Mesangial cell (primary cell): ENCODE data around the gene MS4A4E. TPM values are rescaled to one million over a fixed set of nuclear protein-coding genes. Genes with fewer than 3 reads are reported as not detected.

ENCODE experiments used
- total RNA-seq: library from RNA; depleted of rRNA; stranded (reverse); fragments of >200 nt; gene quantifications from 2 replicates; pipeline ENCODE4 v1.2.3, GENCODE V29; 2015

The MS4A4E gene
- not detected in 2 replicates for total RNA-seq

GRCh38 chr11:60242740-60243239, at the start of gene MS4A4E:
Gene MS4A4E, minus strand, starts transcription at chr11:60243137. Its CDS starts 13,082 bp downstream, at chr11:60230055.

DNA sequence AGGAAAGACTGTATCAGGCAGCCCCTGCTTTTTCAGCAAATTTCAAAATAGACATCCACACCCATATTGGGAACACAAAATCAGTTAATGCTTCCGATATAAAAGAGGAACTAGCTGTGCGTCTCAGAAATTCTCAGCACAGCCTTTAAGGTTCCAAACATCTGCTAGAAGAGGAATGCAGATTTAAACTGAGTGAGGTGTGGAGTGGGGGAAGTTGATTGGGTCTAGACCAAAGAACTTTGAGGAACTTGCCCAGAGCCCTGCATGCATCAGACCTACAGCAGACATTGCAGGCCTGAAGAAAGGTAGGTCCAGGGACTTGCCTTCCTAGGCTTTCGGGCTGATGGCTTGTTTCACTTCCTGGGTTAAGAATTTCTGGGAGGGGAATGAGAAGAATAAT, 37.5 kb upstream of the MS4A4E start, which contains the start of gene MS4A4A:
TSS of gene MS4A4A (plus strand) at position 255 of the 400 bp plus-strand sequence. CDS start at position 265, 10 bp downstream.

DNA sequence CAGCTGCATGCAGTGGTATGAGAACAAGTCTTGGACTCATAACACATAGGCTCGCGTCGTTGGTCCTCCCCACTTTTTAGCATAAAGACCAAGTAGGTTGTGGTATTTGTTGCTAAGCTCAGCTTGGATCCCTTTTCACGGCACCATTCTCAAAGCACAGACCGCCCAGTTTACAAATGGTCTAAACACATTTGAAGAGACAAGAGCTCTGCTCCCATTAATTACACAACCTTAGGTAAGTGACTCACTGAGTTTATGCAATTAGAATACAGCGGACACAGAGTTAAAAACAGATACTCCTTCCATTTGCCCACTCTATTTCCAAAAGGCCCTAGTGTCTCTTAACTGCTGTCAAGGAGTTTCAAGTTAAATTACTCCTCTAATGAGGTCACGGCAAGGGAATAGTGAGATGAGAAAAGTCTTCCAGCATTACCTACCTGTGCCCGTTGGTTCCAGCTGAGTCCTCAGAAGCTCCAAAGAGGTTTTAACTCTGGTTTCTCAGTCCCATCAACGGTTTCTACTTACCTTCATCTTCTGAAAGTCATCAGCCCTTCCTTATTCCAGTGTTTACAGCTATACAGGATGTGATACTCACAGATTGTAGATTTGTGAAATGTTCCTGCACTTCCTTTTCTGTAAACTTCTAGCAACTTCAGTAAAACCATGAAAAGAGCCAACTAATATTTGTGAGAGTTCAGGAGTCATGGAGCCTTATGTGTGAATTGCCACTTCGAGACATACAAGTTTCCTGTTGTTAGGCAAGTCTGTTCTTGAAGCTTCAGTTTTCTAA, 60.2 kb downstream of the MS4A4E start, which contains the start of gene MS4A6A:
TSS of gene MS4A6A (minus strand) at position 543 of the 790 bp plus-strand sequence. CDS start 1,356 bp downstream, outside the sequence.

Other genes starting within 250 kb of the MS4A4E start
- gene OOSP4B, start 226.0 kb downstream of the MS4A4E start, total RNA-seq: not detected in 2 replicates
- not detected in 2 replicates for gene OOSP2, start 202.7 kb downstream of the MS4A4E start, total RNA-seq
- gene MS4A3, start 186.5 kb downstream of the MS4A4E start, total RNA-seq: not detected in 2 replicates
- not detected in 2 replicates for gene MS4A2, start 154.5 kb downstream of the MS4A4E start, total RNA-seq
- gene MS4A6A, start 60.1 kb downstream of the MS4A4E start, total RNA-seq: not detected in 2 replicates
- gene MS4A4A, start 37.5 kb upstream of the MS4A4E start, total RNA-seq: not detected in 2 replicates
- gene MS4A6E, start 84.1 kb upstream of the MS4A4E start, total RNA-seq: not detected in 2 replicates
- gene MS4A7, start 135.4 kb upstream of the MS4A4E start, total RNA-seq: not detected in 2 replicates
- gene MS4A14, start 153.3 kb upstream of the MS4A4E start, total RNA-seq: not detected in 2 replicates
- gene MS4A5, start 186.4 kb upstream of the MS4A4E start, total RNA-seq: not detected in 2 replicates
- not detected in 2 replicates for gene MS4A1, start 212.7 kb upstream of the MS4A4E start, total RNA-seq
- not detected in 2 replicates for gene MS4A12, start 249.6 kb upstream of the MS4A4E start, total RNA-seq